BLaER1 treated with 17β-estradiol and CSF1 and Interleukin-3, amounts not matched to agents 10 nM and 100 nM (cell line): ENCODE measurements around the gene AHRR.

Experiments used
- H3K27ac ChIP-seq, 11 experiments: shearing (Covaris generic); formaldehyde crosslinking; 2 replicates each; pipeline ENCODE4 v1.8.1; 2022
- H3K27me3 ChIP-seq, 11 experiments: shearing (Covaris generic); formaldehyde crosslinking; 2 replicates each; pipeline ENCODE4 v1.8.1; 2022
- H3K36me3 ChIP-seq, 11 experiments: shearing (Covaris generic); formaldehyde crosslinking; 2 replicates each; pipeline ENCODE4 v1.8.1; 2022
- H3K4me1 ChIP-seq, 10 experiments: shearing (Covaris generic); formaldehyde crosslinking; 2 replicates each; pipeline ENCODE4 v1.8.1; 2022
- H3K4me2 ChIP-seq, 11 experiments: shearing (Covaris generic); formaldehyde crosslinking; 2 replicates each; pipeline ENCODE4 v1.8.1; 2022
- H3K4me3 ChIP-seq, 10 experiments: shearing (Covaris generic); formaldehyde crosslinking; 2 replicates each; pipeline ENCODE4 v1.8.1; 2022
- H3K9ac ChIP-seq, 11 experiments: shearing (Covaris generic); formaldehyde crosslinking; 2 replicates each; pipeline ENCODE4 v1.8.1; 2022
- H3K9me3 ChIP-seq, 11 experiments: shearing (Covaris generic); formaldehyde crosslinking; replicated peaks in 1 of 11; 2 replicates each; pipeline ENCODE4 v1.8.1; 2022
- H4K20me1 ChIP-seq, 11 experiments: shearing (Covaris generic); formaldehyde crosslinking; 2 replicates each; pipeline ENCODE4 v1.8.1; 2022
- Cebpa-rat ChIP-seq, 11 experiments: shearing (Covaris generic); IDR thresholded peaks; 2 replicates each; pipeline ENCODE4 v1.8.1; 2022

Gene AHRR

DNA sequence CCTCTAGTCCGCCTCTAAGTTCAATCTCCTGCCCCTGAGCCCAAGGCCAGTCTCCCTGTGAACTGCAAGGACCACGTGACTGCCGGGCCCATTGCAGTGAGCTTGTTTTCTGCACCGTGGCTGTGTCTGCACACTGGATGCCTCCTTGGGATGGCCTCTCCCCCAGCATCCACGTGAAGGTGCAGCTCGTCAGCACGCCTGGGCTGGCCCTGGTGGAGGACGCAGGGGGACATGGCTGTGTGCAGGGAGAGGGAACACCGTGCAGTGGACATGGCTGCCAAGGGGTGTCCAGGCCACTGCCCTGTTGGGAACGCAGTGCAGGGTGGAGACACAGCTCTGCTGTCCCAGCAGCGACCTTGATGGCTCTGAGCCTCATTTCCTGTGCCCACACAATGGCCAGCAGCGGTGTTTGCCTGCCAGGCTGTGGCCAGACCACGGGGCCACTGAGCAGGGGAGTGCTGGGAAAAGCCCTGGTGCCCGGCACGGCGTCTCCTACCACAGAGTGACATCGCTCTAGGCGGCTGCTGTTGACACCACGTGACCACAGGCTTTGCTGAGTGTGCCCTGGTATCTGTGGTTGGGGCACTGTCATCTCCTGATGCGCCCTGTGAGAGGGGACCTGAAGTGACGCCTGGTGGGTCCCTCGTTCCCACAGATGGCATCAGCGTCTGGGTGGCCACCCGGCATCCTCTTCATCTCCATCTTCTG, 94.6 kb downstream of the AHRR start:
- Histone ChIP-seq H3K4me3 (no peak overlapping the region), H3K27ac (peak overlapping the region in 2 of 11 experiments; percentile 73 to 76; a peak in 2 of 22 replicates), H3K9ac (peak overlapping the region in 7 of 11 experiments; percentile 67 to 78 (median 76); a peak in 9 of 22 replicates)

DNA sequence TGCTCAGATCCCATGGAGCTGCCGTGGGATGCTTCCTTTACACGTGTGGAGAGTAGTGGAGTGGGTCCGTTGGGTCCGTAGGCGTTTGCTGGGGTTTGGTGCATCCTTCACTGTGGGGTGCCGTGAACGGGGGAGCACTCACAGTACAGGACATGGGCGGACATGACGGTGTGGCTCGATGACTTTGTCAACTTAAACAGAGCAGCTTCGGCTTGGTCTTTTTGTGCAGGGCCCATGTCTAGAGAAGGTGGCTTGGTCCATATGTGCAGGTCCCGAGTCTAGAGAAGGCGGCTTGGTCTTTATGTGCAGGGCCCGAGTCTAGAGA, 95.1 kb downstream of the AHRR start:
- H3K27ac ChIP-seq, result no peak overlapping the region

More for the DNA sequence above, 94.6 kb downstream of the AHRR start:
- H3K9me3 ChIP-seq, result peaks cover 0 to 5% (median 2%) of the 10 kb centered on the region in 11 experiments; a peak in 9 of 22 replicates
- H3K36me3 ChIP-seq, result no peaks in the 10 kb centered on the region
- peaks cover 25 to 60% (median 41%) of the 10 kb centered on the region in 10 experiments for H3K4me1 ChIP-seq
- no peaks in the 10 kb centered on the region; a peak in 1 of 22 replicates for H4K20me1 ChIP-seq
- no peak for TF ChIP-seq Cebpa-rat (IDR thresholded peaks at IDR 0.05)
- H3K27me3 ChIP-seq, result no peaks in the 10 kb centered on the region
- peak overlapping the region; percentile 55 to 88 (median 70) for H3K4me2 ChIP-seq

DNA sequence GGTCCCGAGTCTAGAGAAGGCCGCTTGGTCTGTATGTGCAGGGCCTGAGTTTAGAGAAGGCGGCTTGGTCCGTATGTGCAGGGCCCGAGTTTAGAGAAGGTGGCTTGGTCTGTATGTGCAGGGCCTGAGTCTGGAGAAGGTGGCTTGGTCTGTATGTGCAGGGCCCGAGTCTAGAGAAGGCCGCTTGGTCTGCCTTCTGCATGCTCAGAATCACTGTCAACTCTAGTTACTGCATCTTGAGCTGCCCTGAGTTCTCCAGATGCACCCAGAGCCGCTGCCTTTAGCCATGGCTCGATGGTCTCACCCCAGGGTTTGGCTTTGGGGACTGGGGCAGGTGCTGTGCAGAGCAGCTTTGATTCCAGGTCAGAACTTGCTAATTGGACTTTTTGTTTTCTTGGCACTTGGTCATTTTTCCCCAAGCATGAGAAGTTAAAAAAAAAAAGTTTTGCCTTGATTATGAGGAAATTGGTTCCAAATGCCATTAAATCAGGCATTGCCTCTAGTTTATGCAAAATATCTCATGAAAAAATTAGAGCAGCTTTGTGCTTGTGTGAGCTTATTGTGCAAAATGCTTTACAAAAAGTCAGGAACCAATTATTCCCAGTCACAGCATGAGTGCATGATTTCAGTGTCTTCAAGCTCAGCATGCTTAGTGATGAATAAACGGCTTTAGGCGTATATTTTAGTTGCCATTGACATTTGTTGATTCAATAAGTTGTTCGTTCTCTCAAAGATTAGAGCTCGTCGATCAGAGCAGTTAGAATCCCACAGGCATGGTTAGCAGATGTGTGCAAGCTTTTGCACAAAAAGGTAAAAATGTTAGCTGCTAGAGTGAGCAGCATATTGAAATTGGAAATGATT, 96.0 kb downstream of the AHRR start:
- Histone ChIP-seq H3K36me3 (no peaks in the 10 kb centered on the region), H3K27me3 (0 out of 22 replicates have a peak, but pooled peaks cover 0 to 4% (median 0%) of the 10 kb centered on the region in 11 experiments), H4K20me1 (no peaks in the 10 kb centered on the region; a peak in 1 of 22 replicates), H3K27ac (no peak overlapping the region), H3K4me1 (peaks cover 26 to 65% (median 39%) of the 10 kb centered on the region in 10 experiments), H3K4me3 (no peak overlapping the region), H3K4me2 (no peak overlapping the region), H3K9me3 (peaks cover 0 to 13% (median 5%) of the 10 kb centered on the region in 11 experiments; a peak in 10 of 22 replicates), H3K9ac (no peak overlapping the region)
- TF ChIP-seq Cebpa-rat (IDR thresholded peaks at IDR 0.05), result no peak

More for the DNA sequence above, 95.1 kb downstream of the AHRR start:
- H3K4me2 ChIP-seq, result peak overlapping the region in 4 of 11 experiments; percentile 63 to 88 (median 83); a peak in 7 of 22 replicates
- no peak for TF ChIP-seq Cebpa-rat (IDR thresholded peaks at IDR 0.05)
- no peaks in the 10 kb centered on the region for H3K27me3 ChIP-seq
- no peaks in the 10 kb centered on the region; a peak in 1 of 22 replicates for H4K20me1 ChIP-seq
- H3K9ac ChIP-seq, result no peak overlapping the region
- peaks cover 23 to 57% (median 38%) of the 10 kb centered on the region in 10 experiments for H3K4me1 ChIP-seq
- peaks cover 0 to 10% (median 5%) of the 10 kb centered on the region in 11 experiments; a peak in 10 of 22 replicates for H3K9me3 ChIP-seq
- H3K4me3 ChIP-seq, result no peak overlapping the region
- no peaks in the 10 kb centered on the region for H3K36me3 ChIP-seq

DNA sequence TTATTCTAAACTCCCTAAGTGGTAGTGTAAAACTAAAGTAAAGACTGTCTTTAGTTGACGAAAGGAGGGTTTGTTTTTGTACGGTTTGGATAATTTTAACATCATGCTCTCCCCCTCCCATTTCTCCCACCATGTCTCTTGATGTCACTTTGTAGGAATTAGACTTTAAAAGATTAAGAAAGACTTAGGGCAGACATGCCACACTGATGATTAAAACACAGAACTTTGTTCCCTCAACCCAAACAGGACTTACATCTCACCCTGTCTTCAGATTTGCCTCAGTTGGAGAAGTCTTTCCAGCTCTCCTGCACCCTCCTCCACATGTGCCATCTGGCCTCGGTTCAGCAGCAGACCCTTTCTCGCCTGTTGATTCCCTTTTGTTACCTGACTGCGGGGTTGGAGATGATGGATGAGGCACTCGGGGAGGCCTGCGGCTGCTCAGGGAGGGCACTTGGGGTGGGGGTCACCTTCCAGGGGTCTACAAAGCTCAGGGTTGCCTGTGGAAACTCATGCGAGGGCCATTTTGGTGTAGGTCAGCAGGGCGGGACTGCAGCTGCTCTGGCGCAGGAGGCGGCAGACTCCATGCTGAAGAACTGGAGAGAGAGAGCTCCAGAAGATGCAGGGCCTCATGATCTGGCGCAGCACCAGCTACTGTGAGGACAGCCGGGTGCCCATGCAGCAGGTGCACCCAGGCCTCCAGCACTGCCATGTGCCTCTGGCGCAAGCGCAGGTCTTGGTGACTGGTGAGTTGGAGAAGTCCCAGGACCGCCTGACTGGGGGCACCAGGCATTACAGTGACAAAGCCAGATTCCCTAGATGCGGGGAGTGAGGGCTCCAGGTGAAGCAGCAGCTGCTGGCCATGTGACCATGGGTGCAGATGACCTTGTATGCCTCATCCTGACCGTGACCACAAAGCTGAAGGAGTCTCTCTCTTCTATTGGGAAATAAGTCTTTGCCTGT, 96.9 kb downstream of the AHRR start:
- Histone ChIP-seq H3K27ac (no peak overlapping the region), H3K4me2 (peak overlapping the region in 2 of 11 experiments; percentile 3 to 32; a peak in 2 of 22 replicates), H3K27me3 (peaks cover 0 to 9% (median 0%) of the 10 kb centered on the region in 11 experiments; a peak in 2 of 22 replicates), H4K20me1 (no peaks in the 10 kb centered on the region; a peak in 1 of 22 replicates), H3K4me1 (peaks cover 35 to 67% (median 48%) of the 10 kb centered on the region in 10 experiments), H3K4me3 (no peak overlapping the region), H3K36me3 (no peaks in the 10 kb centered on the region), H3K9ac (no peak overlapping the region), H3K9me3 (peaks cover 0 to 13% (median 5%) of the 10 kb centered on the region in 11 experiments; a peak in 10 of 22 replicates)
- TF ChIP-seq Cebpa-rat (IDR thresholded peaks at IDR 0.05), result no peak

DNA sequence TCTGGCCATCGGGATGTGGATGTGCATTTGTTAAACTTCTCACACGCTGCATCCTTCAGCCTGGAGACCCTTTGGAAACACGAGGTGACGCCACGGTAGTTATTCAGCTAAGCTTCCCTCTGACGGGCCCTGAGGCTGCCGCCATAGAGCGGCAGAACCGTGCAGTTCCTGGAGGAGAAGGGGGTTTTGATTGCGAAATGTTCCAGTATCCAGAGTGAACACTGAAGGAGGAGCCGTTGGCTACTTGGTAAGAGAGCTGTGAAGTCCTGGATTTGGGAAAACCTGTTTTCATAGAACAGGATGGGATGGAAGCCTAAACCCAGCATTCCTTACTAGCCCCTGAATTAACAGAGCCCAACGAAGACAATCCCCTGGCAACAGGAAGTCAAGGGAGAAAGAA, 98.5 kb downstream of the AHRR start:
- no peaks in the 10 kb centered on the region; a peak in 1 of 22 replicates for H4K20me1 ChIP-seq
- H3K36me3 ChIP-seq, result no peaks in the 10 kb centered on the region
- H3K4me3 ChIP-seq, result no peak overlapping the region
- peak overlapping the region in 4 of 11 experiments; percentile 1 to 16 (median 7); a peak in 4 of 22 replicates for H3K4me2 ChIP-seq
- H3K27ac ChIP-seq, result no peak overlapping the region
- peak in 7 of 11 experiments; percentile 36 to 80 (median 60); a peak in 10 of 22 replicates for TF ChIP-seq Cebpa-rat (IDR thresholded peaks at IDR 0.05)
- H3K27me3 ChIP-seq, result peaks cover 0 to 9% (median 0%) of the 10 kb centered on the region in 11 experiments; a peak in 2 of 22 replicates
- peaks cover 42 to 68% (median 55%) of the 10 kb centered on the region in 10 experiments for H3K4me1 ChIP-seq
- peaks cover 0 to 13% (median 5%) of the 10 kb centered on the region in 11 experiments; a peak in 10 of 22 replicates for H3K9me3 ChIP-seq
- no peak overlapping the region for H3K9ac ChIP-seq

DNA sequence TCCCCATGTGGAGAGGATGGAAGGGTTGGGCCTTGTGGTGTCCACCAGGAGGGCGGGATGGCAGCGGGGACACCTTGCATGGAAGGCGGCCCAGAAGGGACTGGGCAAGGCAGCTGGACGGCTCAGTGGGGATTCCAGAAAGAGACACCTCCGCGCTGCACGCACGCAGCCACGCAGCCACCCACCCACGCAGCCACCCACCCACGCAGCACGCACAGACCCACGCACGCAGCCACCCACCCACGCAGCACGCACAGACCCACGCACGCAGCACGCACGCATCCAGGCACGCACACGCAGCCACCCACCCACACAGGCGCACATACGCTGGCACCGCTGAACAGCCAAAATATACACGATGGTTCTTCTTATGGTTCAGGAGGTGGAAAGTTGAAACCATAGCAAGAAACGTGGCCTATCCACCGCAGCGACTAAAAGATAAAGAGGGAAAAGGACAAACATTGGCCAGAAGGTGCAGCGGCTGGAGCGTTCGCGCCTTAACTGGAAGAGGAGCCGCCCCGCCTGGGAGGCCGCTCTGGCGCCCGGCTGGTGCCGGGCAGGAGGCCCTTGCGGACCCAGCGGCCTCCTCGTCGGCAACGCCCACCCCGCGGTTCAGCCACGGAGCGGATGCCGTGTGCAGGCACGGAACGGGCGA, 99.2 kb downstream of the AHRR start:
- no peak overlapping the region for H3K4me3 ChIP-seq
- no peak overlapping the region for H3K9ac ChIP-seq
- no peaks in the 10 kb centered on the region; a peak in 1 of 22 replicates for H4K20me1 ChIP-seq
- H3K36me3 ChIP-seq, result no peaks in the 10 kb centered on the region
- H3K27ac ChIP-seq, result no peak overlapping the region
- H3K4me1 ChIP-seq, result peaks cover 42 to 69% (median 54%) of the 10 kb centered on the region in 10 experiments
- peaks cover 0 to 13% (median 5%) of the 10 kb centered on the region in 11 experiments; a peak in 10 of 22 replicates for H3K9me3 ChIP-seq
- H3K27me3 ChIP-seq, result peaks cover 0 to 9% (median 0%) of the 10 kb centered on the region in 11 experiments; a peak in 2 of 22 replicates
- no peak overlapping the region for H3K4me2 ChIP-seq
- TF ChIP-seq Cebpa-rat (IDR thresholded peaks at IDR 0.05), result no peak

DNA sequence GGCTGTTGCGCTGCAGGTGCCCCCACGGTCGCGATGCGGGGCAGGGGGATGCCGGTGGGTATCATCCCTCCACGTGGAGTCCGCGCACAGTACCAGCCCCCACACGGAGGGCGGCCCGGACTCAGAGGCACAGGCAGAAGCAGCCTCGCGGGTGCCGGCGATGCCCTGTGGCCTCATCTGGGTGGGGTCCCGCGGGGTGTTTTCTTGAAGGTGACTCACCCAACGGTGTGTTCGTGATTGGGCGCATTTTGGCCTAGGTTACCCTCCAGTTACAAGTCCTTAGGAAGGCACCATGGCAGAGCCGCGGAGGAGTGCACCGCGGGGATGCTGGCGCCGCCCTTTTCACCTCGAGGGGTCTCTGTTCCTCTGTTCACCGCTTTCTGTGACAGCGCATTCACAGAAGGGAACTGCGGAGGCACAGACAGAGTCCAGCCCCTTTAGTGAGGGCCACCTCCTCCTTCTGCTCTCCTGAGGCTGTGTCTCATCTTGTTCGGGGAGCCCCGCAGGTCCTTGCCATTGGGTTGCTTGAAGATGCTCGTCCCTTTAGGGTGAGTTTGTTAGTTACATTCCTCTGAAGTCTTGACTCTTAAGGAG, 99.9 kb downstream of the AHRR start:
- H3K4me3 ChIP-seq, result no peak overlapping the region
- peak overlapping the region in 1 of 11 experiments; percentile 74; a peak in 2 of 22 replicates for H3K4me2 ChIP-seq
- no peaks in the 10 kb centered on the region for H3K36me3 ChIP-seq
- H3K27ac ChIP-seq, result no peak overlapping the region
- H3K9me3 ChIP-seq, result peaks cover 0 to 13% (median 5%) of the 10 kb centered on the region in 11 experiments; a peak in 10 of 22 replicates
- peaks cover 0 to 9% (median 0%) of the 10 kb centered on the region in 11 experiments; a peak in 2 of 22 replicates for H3K27me3 ChIP-seq
- TF ChIP-seq Cebpa-rat (IDR thresholded peaks at IDR 0.05), result no peak
- peaks cover 36 to 65% (median 50%) of the 10 kb centered on the region in 10 experiments for H3K4me1 ChIP-seq
- H3K9ac ChIP-seq, result no peak overlapping the region
- H4K20me1 ChIP-seq, result no peaks in the 10 kb centered on the region; a peak in 1 of 22 replicates
